Measurements from ENCODE around the gene CHST13.

CHST13 gene

GRCh38 chr3:126482503-126483255 lies 41.3 kb upstream of the CHST13 start:
- TF ChIP-seq POLR2AphosphoS5 (IDR thresholded peaks at IDR 0.05; ENCODE audit: low read depth, low read length) (no peak), TAF1 (IDR thresholded peaks at IDR 0.05; ENCODE audit: borderline replicate concordance, insufficient read depth, low read length) (no peak), FOXP2 (optimal IDR thresholded peaks at IDR 0.05; ENCODE audit: borderline replicate concordance, extremely low read depth, extremely low read length, insufficient read depth) (no peak), SIN3A (IDR thresholded peaks at IDR 0.05; ENCODE audit: borderline replicate concordance, insufficient read depth, low read length) (no peak)
- TF ChIP-seq, protein P1, sequence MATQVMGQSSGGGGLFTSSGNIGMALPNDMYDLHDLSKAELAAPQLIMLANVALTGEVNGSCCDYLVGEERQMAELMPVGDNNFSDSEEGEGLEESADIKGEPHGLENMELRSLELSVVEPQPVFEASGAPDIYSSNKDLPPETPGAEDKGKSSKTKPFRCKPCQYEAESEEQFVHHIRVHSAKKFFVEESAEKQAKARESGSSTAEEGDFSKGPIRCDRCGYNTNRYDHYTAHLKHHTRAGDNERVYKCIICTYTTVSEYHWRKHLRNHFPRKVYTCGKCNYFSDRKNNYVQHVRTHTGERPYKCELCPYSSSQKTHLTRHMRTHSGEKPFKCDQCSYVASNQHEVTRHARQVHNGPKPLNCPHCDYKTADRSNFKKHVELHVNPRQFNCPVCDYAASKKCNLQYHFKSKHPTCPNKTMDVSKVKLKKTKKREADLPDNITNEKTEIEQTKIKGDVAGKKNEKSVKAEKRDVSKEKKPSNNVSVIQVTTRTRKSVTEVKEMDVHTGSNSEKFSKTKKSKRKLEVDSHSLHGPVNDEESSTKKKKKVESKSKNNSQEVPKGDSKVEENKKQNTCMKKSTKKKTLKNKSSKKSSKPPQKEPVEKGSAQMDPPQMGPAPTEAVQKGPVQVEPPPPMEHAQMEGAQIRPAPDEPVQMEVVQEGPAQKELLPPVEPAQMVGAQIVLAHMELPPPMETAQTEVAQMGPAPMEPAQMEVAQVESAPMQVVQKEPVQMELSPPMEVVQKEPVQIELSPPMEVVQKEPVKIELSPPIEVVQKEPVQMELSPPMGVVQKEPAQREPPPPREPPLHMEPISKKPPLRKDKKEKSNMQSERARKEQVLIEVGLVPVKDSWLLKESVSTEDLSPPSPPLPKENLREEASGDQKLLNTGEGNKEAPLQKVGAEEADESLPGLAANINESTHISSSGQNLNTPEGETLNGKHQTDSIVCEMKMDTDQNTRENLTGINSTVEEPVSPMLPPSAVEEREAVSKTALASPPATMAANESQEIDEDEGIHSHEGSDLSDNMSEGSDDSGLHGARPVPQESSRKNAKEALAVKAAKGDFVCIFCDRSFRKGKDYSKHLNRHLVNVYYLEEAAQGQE (IDR thresholded peaks at IDR 0.05; ENCODE audit: insufficient read depth in 1 of 2, low read depth in 2 of 2, low read length in 2 of 2), result no peak

GRCh38 chr3:126483321-126483761 lies 40.6 kb upstream of the CHST13 start:
- TF ChIP-seq, protein P1 (IDR thresholded peaks at IDR 0.05; ENCODE audit: insufficient read depth in 1 of 2, low read depth in 2 of 2, low read length in 2 of 2), result no peak
- TF ChIP-seq FOXP2 (optimal IDR thresholded peaks at IDR 0.05; ENCODE audit: borderline replicate concordance, extremely low read depth, extremely low read length, insufficient read depth) (no peak), POLR2AphosphoS5 (IDR thresholded peaks at IDR 0.05; ENCODE audit: low read depth, low read length) (no peak), SIN3A (IDR thresholded peaks at IDR 0.05; ENCODE audit: borderline replicate concordance, insufficient read depth, low read length) (no peak), TAF1 (IDR thresholded peaks at IDR 0.05; ENCODE audit: borderline replicate concordance, insufficient read depth, low read length) (no peak)

- TF ChIP-seq POLR2AphosphoS5 (IDR thresholded peaks at IDR 0.05; ENCODE audit: low read depth, low read length) (no peak), TAF1 (IDR thresholded peaks at IDR 0.05; ENCODE audit: borderline replicate concordance, insufficient read depth, low read length) (no peak), SIN3A (IDR thresholded peaks at IDR 0.05; ENCODE audit: borderline replicate concordance, insufficient read depth, low read length) (no peak), FOXP2 (optimal IDR thresholded peaks at IDR 0.05; ENCODE audit: borderline replicate concordance, extremely low read depth, extremely low read length, insufficient read depth) (no peak)
- TF ChIP-seq, protein P1 (IDR thresholded peaks at IDR 0.05; ENCODE audit: insufficient read depth in 1 of 2, low read depth in 2 of 2, low read length in 2 of 2), result no peak
These were observed 39.8 kb upstream of the CHST13 start for GRCh38 chr3:126484148-126484547.

GRCh38 chr3:126484662-126485061 lies 39.3 kb upstream of the CHST13 start:
- TF ChIP-seq TAF1 (IDR thresholded peaks at IDR 0.05; ENCODE audit: borderline replicate concordance, insufficient read depth, low read length), result no peak

GRCh38 chr3:126485176-126485897 lies 38.6 kb upstream of the CHST13 start:
- TF ChIP-seq, protein P1 (IDR thresholded peaks at IDR 0.05; ENCODE audit: insufficient read depth in 1 of 2, low read depth in 2 of 2, low read length in 2 of 2), result no peak
- TF ChIP-seq TAF1 (IDR thresholded peaks at IDR 0.05; ENCODE audit: borderline replicate concordance, insufficient read depth, low read length) (no peak), SIN3A (IDR thresholded peaks at IDR 0.05; ENCODE audit: borderline replicate concordance, insufficient read depth, low read length) (no peak), FOXP2 (optimal IDR thresholded peaks at IDR 0.05; ENCODE audit: borderline replicate concordance, extremely low read depth, extremely low read length, insufficient read depth) (no peak), POLR2AphosphoS5 (IDR thresholded peaks at IDR 0.05; ENCODE audit: low read depth, low read length) (no peak)
